Activated CD4-positive, alpha-beta T cell treated with anti-CD3 and anti-CD28 coated beads, Interleukin-10, Interleukin-2, amounts not matched to agents 100 ng/mL and 50 ng/mL, durations not matched to agents 16 hours and 8 hours (primary cell): ENCODE data around the gene PAPPA2.

Experiments used
- DNase-seq: peaks from one replicate; pipeline ENCODE4 v3.0.0-alpha.2; 2020

The PAPPA2 gene

DNA sequence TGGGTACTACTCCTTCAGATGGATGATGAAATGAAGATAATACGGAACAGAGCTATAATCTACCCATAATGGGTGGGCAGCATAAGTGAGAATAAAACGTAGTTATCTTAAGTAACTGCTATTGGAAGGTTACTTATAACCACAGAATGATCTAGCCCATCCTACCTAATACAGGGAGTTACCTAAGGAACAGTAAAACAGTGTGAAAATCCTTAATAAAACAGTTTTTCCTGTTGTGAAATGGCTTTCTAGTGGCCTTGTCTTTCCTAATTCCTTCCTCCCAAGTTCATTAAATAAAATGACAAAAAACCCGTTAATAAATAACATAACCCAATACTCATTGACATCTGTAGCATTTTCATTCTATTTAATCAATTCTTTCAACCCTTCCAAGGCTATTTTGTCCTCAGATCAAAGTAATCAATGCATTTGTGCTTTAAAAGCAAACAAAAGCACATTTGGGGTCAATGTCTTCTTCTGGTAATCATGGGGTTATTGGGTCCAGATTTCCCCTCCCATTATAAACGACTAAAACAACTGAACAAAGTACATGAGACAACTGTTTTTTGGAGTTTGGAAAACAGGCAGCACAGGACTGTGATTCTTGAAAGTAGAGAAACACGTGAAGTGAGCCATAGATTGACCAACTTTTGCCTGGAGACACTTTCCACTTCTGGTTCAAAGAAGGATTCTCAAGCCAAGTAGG lies 42.0 kb downstream of the PAPPA2 start:
- no peak for DNase-seq

DNA sequence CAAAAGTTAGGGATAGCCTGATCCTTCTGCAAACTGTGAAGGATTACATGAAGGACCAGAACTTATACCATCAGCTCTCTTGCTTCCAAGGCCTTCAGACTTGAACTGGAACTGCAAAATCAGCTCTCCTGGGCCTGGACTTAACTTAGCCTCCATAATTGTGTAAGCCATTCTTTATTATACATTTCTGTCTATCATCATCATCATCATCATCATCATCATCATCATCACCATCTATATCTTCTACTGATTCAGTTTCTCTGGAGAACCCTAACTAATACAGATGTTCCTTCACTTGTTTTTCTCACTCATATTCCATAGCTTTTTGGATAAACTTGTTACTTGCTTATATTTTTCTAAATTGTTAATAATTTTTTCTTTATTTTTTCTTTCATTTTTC lies 50.0 kb downstream of the PAPPA2 start:
- no peak for DNase-seq

- no peak for DNase-seq
Measured at GRCh38 chr1:176515310-176515709, 52.3 kb downstream of the PAPPA2 start.

- DNase-seq, result peak; percentile 50
Measured at GRCh38 chr1:176517484-176517883, 54.5 kb downstream of the PAPPA2 start.

- no peak for DNase-seq
Measured at GRCh38 chr1:176521211-176521610, 58.2 kb downstream of the PAPPA2 start.

GRCh38 chr1:176522310-176522845 lies 59.4 kb downstream of the PAPPA2 start:
- DNase-seq, result no peak

GRCh38 chr1:176529395-176530090 lies 66.6 kb downstream of the PAPPA2 start:
- no peak for DNase-seq

GRCh38 chr1:176531036-176531435 lies 68.1 kb downstream of the PAPPA2 start:
- no peak for DNase-seq

- no peak for DNase-seq
Measured at GRCh38 chr1:176531921-176532897, 69.2 kb downstream of the PAPPA2 start.

DNA sequence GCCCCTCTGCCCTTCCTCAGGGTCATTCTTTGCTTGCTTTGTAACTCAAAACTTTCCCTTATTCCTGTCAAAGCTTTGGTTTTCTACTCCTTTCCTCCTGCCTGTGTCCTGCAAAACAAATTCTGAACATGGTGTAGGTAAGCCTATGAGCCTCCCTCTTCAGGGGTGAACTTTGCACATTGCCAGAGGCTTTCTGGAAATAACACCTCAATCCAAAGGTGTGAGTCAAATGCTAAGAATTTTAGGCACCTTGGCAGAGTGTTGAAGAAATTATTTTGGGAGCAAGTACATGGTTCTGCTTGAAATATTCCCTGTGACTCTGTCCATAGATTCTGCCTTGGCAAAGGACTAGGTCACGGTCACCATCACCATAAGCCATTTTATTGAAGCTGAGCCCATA lies 70.0 kb downstream of the PAPPA2 start:
- DNase-seq, result no peak

- DNase-seq, result no peak
Measured at GRCh38 chr1:176536588-176536987, 73.6 kb downstream of the PAPPA2 start.

GRCh38 chr1:176539018-176539417 lies 76.0 kb downstream of the PAPPA2 start:
- DNase-seq, result no peak

- DNase-seq, result no peak
Measured at GRCh38 chr1:176540428-176540827, 77.5 kb downstream of the PAPPA2 start.

GRCh38 chr1:176541663-176542062 lies 78.7 kb downstream of the PAPPA2 start:
- no peak for DNase-seq

DNA sequence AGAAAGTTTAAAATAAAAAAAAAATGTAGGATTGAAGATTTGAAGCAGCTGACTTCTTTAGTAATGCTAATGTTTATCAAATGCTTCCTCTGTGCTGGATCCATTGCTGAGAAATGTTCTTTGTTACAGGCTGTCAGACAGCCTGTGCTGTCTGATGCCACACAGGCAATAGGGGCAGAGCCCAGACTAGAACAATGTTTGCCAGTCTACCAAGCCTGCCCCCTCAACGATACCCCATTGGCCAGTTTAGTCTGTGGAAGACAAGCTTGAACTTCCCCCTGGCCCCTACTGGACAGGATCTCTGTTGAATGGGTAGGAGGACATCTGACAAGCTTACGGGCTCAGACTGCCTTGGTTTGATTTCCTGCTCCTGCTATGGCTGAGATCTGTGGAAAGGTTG lies 79.4 kb downstream of the PAPPA2 start:
- no peak for DNase-seq

GRCh38 chr1:176543360-176544129 lies 80.6 kb downstream of the PAPPA2 start:
- DNase-seq, result no peak

DNA sequence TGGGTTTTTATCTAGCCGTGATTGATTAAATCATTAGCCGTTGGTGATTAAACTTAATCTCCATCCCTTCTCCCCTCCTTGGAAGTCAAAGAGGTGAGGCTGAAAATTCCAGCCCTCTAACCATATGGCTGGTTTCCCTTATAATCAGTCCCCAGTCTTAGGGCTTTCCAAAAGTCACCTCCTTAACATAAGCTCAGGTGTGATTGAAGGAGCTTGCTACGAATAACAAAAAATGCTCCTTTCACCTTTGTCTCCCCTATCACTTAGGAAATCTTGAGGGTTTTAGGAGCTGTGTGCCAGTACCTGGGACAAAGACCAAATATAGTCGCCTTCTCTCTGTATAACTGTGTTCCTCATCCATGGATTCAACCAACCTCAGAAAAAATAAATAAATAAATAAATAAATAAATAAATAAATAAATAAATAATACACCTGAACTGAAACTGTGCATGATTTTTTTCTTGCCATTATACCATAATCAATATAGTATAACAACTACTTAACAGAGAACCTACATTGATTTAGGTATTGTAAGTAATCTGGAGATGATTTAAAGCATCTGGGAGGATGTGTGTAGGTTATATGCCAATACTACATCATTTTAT lies 82.2 kb downstream of the PAPPA2 start:
- DNase-seq, result no peak

DNA sequence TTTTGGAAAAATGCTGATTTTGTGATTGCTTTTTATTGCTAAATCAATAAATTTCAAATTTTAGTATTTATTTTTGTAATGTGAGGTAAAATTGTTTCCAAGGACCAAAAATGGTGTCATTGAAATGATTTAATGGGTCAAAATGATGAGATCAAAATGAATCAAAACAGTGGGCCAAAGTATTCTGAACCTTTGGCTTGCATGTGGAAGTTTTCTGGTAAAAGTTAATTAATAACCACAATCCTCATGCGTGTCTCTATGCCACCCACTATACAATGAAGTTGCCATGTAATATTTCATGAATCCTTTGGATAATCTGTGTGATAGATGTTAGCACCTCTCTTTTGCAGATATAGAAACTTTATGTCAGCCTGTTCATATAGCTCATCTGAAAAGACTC lies 83.8 kb downstream of the PAPPA2 start:
- DNase-seq, result no peak

GRCh38 chr1:176551146-176551545 lies 88.2 kb downstream of the PAPPA2 start:
- DNase-seq, result no peak

GRCh38 chr1:176552217-176552991 lies 89.4 kb downstream of the PAPPA2 start:
- DNase-seq, result no peak

GRCh38 chr1:176552999-176553398 lies 90.0 kb downstream of the PAPPA2 start:
- DNase-seq, result no peak
